Stimulated activated CD8-positive, alpha-beta memory T cell treated with anti-CD3 and anti-CD28 coated beads, Interleukin-15, amount 100 ng/mL, for 24 hours (primary cell): ENCODE results near the gene SLC5A11.
"Not testable (repeated sequence)": the region's sequence is repeated elsewhere in the genome, so short reads cannot be mapped to it uniquely, and the experiment has no call there.

Source experiments
- DNase-seq: peaks from one replicate; pipeline ENCODE4 v3.0.0-alpha.2; 2020; ENCODE audit warnings: low read depth

Gene SLC5A11

GRCh38 chr16:24834459-24835335, 11.1 kb upstream of the SLC5A11 start:
- DNase-seq = no peak

DNA sequence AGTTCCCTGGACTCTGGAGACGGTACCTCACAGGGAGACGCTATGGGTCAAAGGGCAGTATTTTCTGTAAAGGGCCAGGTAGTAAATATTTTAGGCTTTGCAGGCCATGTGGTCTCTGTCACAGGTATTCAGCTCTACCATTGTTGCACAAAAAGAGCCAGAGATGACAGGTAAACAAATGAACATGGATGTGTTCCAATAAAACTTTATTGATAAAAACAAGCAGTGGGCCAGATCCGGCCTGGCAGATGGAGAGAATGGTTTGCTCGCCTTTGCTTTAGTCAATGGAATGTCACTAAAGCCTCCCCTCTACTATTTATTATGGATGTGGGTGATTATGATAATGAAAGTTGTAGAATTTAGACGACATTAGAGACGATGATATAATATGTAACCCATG, 8.9 kb upstream of the SLC5A11 start:
- no peak for DNase-seq

- DNase-seq = no peak
Observed at GRCh38 chr16:24837969-24838368, 7.8 kb upstream of the SLC5A11 start.

DNA sequence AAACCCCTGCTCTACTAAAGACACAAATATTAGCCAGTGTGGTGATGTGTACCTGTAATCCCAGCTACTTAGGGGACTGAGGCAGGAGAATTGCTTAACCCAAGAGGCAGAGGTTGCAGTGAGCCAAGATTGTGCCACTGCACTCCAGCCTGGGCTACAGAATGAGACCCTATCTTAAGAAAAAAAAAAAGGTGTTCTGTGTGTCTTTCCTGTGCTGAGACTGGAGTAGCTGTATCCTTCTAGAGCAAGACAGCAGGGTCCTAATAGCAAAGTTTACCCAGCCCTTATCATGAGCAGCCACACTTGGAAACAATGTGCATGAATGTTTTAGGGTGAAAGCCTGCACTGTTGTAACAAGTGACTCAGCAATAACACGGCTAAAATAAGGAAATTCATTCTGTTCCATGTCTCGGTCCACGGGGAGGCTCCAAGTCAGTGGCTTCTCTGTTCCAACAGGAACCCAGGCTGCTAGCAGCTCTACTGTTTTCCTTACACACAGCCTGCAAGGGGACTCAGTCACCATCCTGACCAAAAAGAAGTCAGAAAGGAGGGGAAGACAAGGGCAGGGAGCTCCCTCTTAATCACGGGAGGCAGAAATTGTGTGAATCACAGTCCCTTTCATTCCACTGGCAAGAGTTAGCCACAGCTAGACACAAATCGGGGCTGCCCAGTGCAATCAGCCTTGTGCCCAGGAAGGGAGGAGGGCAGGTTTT, 7.1 kb upstream of the SLC5A11 start:
- DNase-seq = no peak

DNA sequence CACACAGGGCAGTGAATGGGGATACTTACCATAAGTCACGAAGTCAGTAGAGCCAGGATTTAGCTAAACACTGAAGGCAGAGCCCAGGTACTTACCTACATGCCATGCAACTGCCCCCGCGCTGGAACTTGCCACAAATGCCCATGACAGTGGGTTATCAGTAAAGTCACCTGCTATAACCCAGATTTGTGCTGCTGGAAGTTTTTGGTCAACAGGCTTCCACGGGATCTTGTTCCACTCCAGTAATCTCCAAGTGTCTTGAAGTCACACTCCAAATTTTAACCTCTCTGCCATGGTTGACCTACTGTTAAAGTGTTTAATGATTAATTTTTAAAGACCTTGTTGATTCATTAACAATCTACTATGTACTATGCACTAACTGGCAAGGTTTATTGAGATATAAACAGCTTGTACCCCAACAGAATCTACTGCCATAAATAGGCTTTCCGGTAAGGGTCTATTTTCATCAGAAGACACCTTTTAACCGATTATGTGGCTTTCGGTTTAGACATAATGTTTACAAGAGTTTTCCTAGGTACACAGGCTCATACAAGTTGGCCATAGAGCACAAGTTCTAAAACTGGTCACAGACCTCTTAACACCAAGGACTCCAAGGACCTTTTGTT, 6.3 kb upstream of the SLC5A11 start:
- DNase-seq = no peak

GRCh38 chr16:24841291-24841690, 4.5 kb upstream of the SLC5A11 start:
- DNase-seq = no peak

- no peak for DNase-seq
Observed at GRCh38 chr16:24844101-24845030, 1.4 kb upstream of the SLC5A11 start.

DNA sequence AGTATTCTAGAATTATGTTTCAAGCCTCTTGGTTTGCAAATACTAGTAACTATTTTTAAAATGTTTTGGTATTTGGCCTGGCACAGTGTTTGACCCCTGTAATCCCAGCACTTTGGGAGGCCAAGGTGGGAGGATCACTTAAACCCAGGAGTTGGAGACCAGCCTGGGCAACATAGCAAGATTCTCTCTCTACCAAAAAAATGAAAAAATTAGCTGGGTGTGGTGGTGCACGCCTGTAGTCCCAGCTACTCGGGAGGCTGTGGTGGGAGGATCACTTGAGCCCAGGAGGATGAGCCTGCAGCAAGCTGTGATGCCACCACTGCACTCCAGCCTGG, 765 bp upstream of the SLC5A11 start:
- DNase-seq = not testable (repeated sequence)

GRCh38 chr16:24846548-24847357, 990 bp downstream of the SLC5A11 start:
- DNase-seq = no peak

DNA sequence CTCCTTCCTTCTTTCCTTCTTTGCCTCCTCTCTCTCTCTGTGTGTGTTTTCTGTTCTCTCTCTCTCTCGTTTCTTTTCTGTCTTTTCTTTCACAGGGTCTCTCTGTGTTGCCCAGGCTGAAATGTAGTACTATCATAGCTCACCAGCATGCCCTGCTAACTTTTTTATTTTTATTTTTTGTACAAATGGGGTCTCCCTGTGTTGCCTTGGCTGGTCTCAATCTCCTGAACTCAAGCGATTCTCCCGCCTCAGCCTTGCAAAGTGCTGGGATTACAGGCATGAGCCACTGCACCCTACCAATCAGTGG, 1.5 kb downstream of the SLC5A11 start:
- DNase-seq = no peak

DNA sequence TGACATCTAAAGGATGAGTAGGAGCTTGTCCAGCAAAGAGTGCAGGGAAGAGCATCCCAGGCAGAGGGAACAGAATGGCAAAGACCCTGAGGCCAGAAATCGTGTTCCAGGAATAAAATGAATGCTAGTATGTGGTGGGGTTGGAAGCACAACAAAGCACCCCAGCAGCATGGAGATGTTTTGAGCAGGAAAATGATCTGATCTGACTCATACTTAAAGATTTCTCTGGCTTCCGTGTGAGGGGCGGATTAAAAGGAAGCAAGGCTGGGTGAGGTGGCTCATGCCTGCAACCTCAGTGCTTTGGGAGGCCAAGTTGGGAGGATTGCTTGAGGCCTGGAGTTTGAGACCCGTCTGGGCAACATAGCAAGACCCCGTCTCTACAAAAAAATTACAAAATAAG, 2.3 kb downstream of the SLC5A11 start:
- no peak for DNase-seq

DNA sequence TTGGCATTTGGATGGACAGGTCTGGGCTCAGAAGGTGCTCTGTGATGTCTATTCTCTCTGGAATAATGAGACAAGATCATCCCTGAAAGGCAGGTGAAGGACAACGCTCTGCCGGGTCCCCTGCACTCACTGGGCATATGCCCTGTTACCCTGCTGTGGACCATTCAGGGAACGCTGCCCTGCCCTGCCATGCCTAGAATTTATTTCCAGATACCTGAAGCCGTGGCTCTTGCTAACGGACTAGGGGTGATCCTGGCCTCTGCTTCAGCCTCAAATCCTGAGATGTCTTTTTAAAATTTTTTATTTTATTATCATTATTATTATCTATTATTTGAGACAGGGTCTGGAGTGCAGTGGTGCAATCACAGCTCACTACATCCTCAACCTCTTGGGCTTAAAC, 3.9 kb downstream of the SLC5A11 start:
- no peak for DNase-seq

- DNase-seq = no peak
Observed at GRCh38 chr16:24850289-24850938, 4.7 kb downstream of the SLC5A11 start.

DNA sequence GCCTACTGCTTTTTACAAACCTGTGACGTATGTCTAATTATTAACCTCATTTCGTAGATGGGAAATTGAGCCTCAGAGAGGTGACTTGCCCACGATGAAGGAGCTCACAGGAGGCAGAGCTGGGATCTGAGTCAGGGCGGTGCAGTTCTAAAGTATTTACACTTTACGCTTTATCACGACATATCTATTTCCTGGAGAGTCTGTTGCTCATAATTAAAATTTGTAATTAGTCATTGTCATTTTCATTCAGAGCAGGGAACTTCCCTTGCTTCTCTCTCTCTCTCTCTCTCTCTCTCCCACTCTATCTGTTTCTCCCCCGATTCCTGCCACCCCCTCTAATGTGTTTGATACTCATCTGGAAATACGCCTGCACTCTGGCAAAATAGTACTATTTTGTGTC, 5.9 kb downstream of the SLC5A11 start:
- DNase-seq = no peak

DNA sequence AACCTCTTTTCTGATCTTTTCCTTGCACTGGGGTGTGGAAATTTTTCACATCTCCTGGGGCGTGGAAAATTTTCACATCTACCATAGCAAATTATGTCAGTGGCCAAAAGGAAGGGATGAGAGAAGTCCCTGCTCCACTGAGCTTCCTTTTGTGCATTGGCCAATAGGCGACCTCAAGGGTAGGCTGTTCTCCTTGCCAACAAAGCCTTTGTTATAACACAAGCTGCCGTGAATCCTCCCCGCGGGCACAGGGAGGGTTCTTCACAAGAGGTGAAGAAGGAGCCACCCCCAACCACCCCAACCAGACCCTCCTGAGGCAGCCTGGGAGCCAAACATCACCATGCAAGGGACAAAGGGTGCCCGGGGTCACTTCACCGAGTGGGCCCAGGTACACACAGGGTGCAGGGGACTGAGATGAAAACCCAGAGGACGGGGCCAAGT, 6.5 kb downstream of the SLC5A11 start:
- no peak for DNase-seq

DNA sequence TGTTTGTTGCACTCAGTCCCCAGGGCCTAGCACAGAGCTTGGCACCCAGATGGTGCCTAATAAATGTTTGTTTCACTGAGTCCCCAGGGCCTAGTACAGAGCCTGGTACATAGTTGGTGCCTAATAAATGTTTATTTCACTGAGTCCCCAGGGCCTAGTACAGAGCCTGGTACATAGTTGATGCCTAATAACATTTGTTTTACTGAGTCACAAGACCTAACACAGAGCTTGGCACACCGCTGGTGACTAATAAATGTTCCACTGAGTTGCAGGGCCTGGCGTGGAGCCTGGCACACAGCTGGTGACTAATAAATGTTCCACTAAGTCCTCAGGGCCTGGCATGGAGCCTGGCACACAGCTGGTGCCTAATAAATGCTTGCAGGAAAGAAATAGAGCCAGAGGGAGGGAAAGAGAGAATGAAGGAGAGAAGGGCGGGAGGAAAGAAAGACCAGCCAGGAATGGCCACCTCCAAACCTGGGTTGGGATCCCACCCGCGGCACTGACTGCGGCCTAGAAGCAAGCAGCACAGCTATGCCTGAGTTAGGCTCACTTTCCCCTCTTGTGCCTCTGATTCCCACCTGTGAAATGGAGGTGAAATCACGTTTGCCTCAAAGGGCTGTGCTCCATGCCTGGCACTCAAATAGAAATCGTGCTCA, 7.5 kb downstream of the SLC5A11 start:
- DNase-seq = no peak

- no peak for DNase-seq
Observed at GRCh38 chr16:24853830-24854229, 8.1 kb downstream of the SLC5A11 start.

- no peak for DNase-seq
Observed at GRCh38 chr16:24854607-24855171, 8.9 kb downstream of the SLC5A11 start.

- DNase-seq = no peak
Observed at GRCh38 chr16:24855678-24856077, 9.9 kb downstream of the SLC5A11 start.

DNA sequence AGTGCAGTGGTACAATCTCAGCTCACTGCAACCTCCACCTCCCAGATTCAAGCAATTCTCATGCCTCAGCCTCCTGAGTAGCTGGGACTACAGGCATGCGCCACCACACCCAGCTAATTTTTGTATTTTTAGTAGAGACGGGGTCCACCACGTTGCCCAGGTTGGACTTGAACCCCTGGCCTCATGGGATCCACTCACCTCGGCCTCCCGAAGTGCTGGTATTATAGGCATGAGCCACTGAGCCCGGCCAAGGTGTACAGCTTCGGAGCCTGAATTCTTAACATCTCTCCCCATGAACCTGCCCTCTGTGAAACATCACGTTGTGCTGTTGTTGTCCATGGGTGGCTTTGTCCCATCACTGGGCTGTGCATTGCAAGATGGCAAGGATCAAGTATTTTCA, 11.1 kb downstream of the SLC5A11 start:
- not testable (repeated sequence) for DNase-seq
